ENCODE measurements around the gene ASTN2.

DNA sequence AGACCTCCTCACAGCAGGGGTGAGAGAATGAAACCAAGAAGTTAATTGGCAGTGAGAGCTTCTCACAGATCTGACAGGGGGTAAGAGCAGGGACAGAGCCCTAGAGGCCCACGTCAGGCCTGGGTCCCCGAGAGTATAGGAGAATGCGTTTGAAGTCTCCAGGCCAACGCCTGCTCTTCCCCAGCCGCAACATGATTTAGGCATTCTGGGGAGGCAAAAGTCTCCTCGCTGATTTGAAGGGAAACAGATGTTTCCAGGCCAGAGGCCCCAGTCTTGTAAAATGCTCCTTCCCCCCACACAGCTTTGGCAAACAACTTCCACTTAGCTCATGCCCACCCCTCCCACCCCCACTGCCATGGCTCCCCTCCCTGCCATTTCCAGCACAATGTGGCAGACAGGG is 966.9 kb downstream of the ASTN2 start:
- TF ChIP-seq, protein P1, sequence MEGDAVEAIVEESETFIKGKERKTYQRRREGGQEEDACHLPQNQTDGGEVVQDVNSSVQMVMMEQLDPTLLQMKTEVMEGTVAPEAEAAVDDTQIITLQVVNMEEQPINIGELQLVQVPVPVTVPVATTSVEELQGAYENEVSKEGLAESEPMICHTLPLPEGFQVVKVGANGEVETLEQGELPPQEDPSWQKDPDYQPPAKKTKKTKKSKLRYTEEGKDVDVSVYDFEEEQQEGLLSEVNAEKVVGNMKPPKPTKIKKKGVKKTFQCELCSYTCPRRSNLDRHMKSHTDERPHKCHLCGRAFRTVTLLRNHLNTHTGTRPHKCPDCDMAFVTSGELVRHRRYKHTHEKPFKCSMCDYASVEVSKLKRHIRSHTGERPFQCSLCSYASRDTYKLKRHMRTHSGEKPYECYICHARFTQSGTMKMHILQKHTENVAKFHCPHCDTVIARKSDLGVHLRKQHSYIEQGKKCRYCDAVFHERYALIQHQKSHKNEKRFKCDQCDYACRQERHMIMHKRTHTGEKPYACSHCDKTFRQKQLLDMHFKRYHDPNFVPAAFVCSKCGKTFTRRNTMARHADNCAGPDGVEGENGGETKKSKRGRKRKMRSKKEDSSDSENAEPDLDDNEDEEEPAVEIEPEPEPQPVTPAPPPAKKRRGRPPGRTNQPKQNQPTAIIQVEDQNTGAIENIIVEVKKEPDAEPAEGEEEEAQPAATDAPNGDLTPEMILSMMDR (conservative IDR thresholded peaks at IDR 0.05), result no peak
- no peak for TF ChIP-seq ZFX (IDR thresholded peaks at IDR 0.05)
